HL-60 (cell line): ENCODE measurements around the gene DBF4B.

Experiments
- CTCF ChIP-seq: IDR thresholded peaks from one replicate; pipeline ENCODE4 v1.5.1; 2011; ENCODE audit warnings: low read length, control low read depth, inconsistent platforms; ENCODE audit not compliant: insufficient read depth
- GABPA ChIP-seq: IDR thresholded peaks from 2 replicates; pipeline ENCODE4 v1.6.1; 2012; ENCODE audit warnings: low read depth
- REST ChIP-seq: IDR thresholded peaks from 2 replicates; pipeline ENCODE4 v1.6.1; 2012; ENCODE audit warnings: low read depth; ENCODE audit not compliant: insufficient replicate concordance

- TF ChIP-seq CTCF = no peak
- TF ChIP-seq REST = no peak
- no peak for TF ChIP-seq GABPA
Observed at GRCh38 chr17:44745301-44745700, 36.8 kb downstream of the DBF4B start.
